GM23338 (cell line): ENCODE data around the gene DOCK6. TPM values are rescaled to one million over a fixed set of nuclear protein-coding genes. Genes with fewer than 3 reads are reported as not detected.

Experiments
- ATAC-seq: fragments of 200-7000 bp; cut with Tn5 transposase; 3 replicates; pipeline ENCODE4 v1.9.1; 2020
- DNase-seq: peaks from one replicate; pipeline ENCODE4 v3.0.0-alpha.2; 2015; ENCODE audit warnings: low spot score
- H2AFZ ChIP-seq: fragments of 200-600 bp; sonication (generic); 2 replicates; pipeline ENCODE4 v1.8.0; 2016; ENCODE audit warnings: antibody characterized with exemption, mild to moderate bottlenecking, moderate library complexity
- H3F3A ChIP-seq: fragments of 200-600 bp; sonication (generic); replicated peaks from 2 replicates; pipeline ENCODE4 v1.8.0; 2017; ENCODE audit warnings: antibody characterized with exemption, mixed run types, low read depth
- H3K27ac ChIP-seq: fragments of 200-600 bp; sonication (generic); 2 replicates; pipeline ENCODE4 v1.6.1; 2016; ENCODE audit warnings: low read depth
- H3K27me3 ChIP-seq: fragments of 200-600 bp; sonication (generic); 2 replicates; pipeline ENCODE4 v1.8.0; 2016; ENCODE audit warnings: mild to moderate bottlenecking, mixed run types, moderate library complexity; ENCODE audit not compliant: insufficient read depth
- H3K36me3 ChIP-seq: fragments of 200-600 bp; sonication (generic); 2 replicates; pipeline ENCODE4 v1.8.0; 2016; ENCODE audit warnings: mild to moderate bottlenecking; ENCODE audit not compliant: insufficient read depth
- H3K4me1 ChIP-seq: fragments of 200-600 bp; sonication (generic); 2 replicates; pipeline ENCODE4 v1.8.0; 2016; ENCODE audit warnings: mild to moderate bottlenecking, moderate library complexity; ENCODE audit not compliant: insufficient read depth
- H3K4me2 ChIP-seq: fragments of 200-600 bp; sonication (generic); 2 replicates; pipeline ENCODE4 v1.7.1; 2017; ENCODE audit warnings: mixed run types
- H3K4me3 ChIP-seq: fragments of 200-600 bp; sonication (generic); 2 replicates; pipeline ENCODE4 v1.6.1; 2016; ENCODE audit warnings: mixed run types
- H3K79me2 ChIP-seq: fragments of 200-600 bp; sonication (generic); replicated peaks from 2 replicates; pipeline ENCODE4 v1.8.0; 2017; ENCODE audit warnings: mild to moderate bottlenecking; ENCODE audit not compliant: insufficient read depth
- H3K9me2 ChIP-seq: fragments of 200-600 bp; sonication (generic); 2 replicates; pipeline ENCODE4 v1.8.0; 2017; ENCODE audit not compliant: insufficient read depth
- H4K20me1 ChIP-seq: fragments of 200-600 bp; sonication (generic); replicated peaks from 2 replicates; pipeline ENCODE4 v1.8.0; 2017; ENCODE audit warnings: mild to moderate bottlenecking; ENCODE audit not compliant: insufficient read depth
- H3K27ac Mint-ChIP-seq: 2 replicates; pipeline ENCODE4 v1.8.0; 2020; ENCODE audit warnings: inconsistent platforms, mild to moderate bottlenecking, moderate library complexity, mixed read lengths
- H3K27me3 Mint-ChIP-seq: 3 replicates; pipeline ENCODE4 v1.8.0; 2022; ENCODE audit warnings: low read depth, mild to moderate bottlenecking, moderate library complexity, mixed read lengths, inconsistent platforms; ENCODE audit not compliant: insufficient read depth, poor library complexity
- H3K36me3 Mint-ChIP-seq: 3 replicates; pipeline ENCODE4 v1.8.0; 2021; ENCODE audit warnings: low read depth, mild to moderate bottlenecking, inconsistent platforms, moderate library complexity, mixed read lengths
- H3K4me1 Mint-ChIP-seq: 3 replicates; pipeline ENCODE4 v1.8.0; 2020; ENCODE audit warnings: mild to moderate bottlenecking, inconsistent platforms, mixed read lengths
- H3K4me3 Mint-ChIP-seq: 3 replicates; pipeline ENCODE4 v1.8.0; 2021; ENCODE audit warnings: moderate library complexity, mild to moderate bottlenecking, inconsistent platforms, mixed read lengths
- H3K9me3 Mint-ChIP-seq: 3 replicates; pipeline ENCODE4 v1.8.0; 2020; ENCODE audit warnings: moderate library complexity, mild to moderate bottlenecking, inconsistent platforms, mixed read lengths
- CREB1 ChIP-seq: fragments of 250-450 bp; sonication (Bioruptor Pico); IDR thresholded peaks from 2 replicates; pipeline ENCODE4 v1.5.0; 2020; ENCODE audit warnings: low read depth, mild to moderate bottlenecking, moderate library complexity
- CTCF ChIP-seq, 2 experiments: fragments of 200-600 bp in 1 of 2; sonication (generic) in 1 of 2; conservative IDR thresholded peaks; 2 replicates each; pipeline versions ENCODE4 v1.5.1 to v1.6.1; 2016 to 2017; ENCODE audit warnings: antibody characterized with exemption in 2 of 2, low read depth in 2 of 2, mild to moderate bottlenecking in 2 of 2, moderate library complexity in 1 of 2
- EZH2 ChIP-seq: fragments of 200-600 bp; sonication (generic); IDR thresholded peaks from one replicate; pipeline ENCODE4 v1.8.0; 2017; ENCODE audit warnings: antibody characterized with exemption, mild to moderate bottlenecking, low read depth; ENCODE audit not compliant: unreplicated experiment
- EZH2phosphoT487 ChIP-seq: fragments of 200-600 bp; sonication (generic); IDR thresholded peaks from one replicate; pipeline ENCODE4 v1.8.1; 2018; ENCODE audit warnings: antibody characterized with exemption; ENCODE audit not compliant: unreplicated experiment
- STAT1 ChIP-seq: IDR thresholded peaks from one replicate; pipeline ENCODE4 v1.6.1; 2016; ENCODE audit warnings: antibody characterized with exemption; ENCODE audit not compliant: unreplicated experiment
- ZNF114 ChIP-seq: fragments of 250-450 bp; sonication (Bioruptor Pico); IDR thresholded peaks from 2 replicates; pipeline ENCODE4 v1.5.0; 2020; ENCODE audit warnings: mild to moderate bottlenecking, moderate library complexity
- ZNF331 ChIP-seq: fragments of 250-450 bp; sonication (Bioruptor Pico); IDR thresholded peaks from 2 replicates; pipeline ENCODE4 v1.5.0; 2020; ENCODE audit warnings: low read depth, mild to moderate bottlenecking, moderate library complexity
- polyA plus RNA-seq: library from polyadenylated mRNA; unstranded; fragments of >200 nt; fragmentation: Nextera tagmentation; extraction: Ambion mirVana; gene quantifications from 2 replicates; pipeline ENCODE4 v1.2.1, GENCODE V29; 2016
- total RNA-seq: library from RNA; depleted of rRNA; stranded (reverse); fragments of >200 nt; shearing (Covaris generic); gene quantifications from 2 replicates; pipeline ENCODE4 v1.2.3, GENCODE V29; 2014
- TF ChIP-seq, protein P1 (sequence below): fragments of 250-450 bp; sonication (Bioruptor Pico); IDR thresholded peaks from 2 replicates; pipeline ENCODE4 v1.5.0; 2020; ENCODE audit warnings: mild to moderate bottlenecking, moderate library complexity
- TF ChIP-seq, protein P2 (sequence below): IDR thresholded peaks from 2 replicates; pipeline ENCODE4 v1.6.1; 2016; ENCODE audit warnings: antibody characterized with exemption
- TF ChIP-seq, protein P3 (sequence below): IDR thresholded peaks from one replicate; pipeline ENCODE4 v1.6.1; 2018; ENCODE audit warnings: antibody characterized with exemption; ENCODE audit not compliant: unreplicated experiment

Gene DOCK6
- total and polyA plus RNA-seq, 2 experiments from 2014 or later, result 34.6 to 49.0 TPM

DNA sequence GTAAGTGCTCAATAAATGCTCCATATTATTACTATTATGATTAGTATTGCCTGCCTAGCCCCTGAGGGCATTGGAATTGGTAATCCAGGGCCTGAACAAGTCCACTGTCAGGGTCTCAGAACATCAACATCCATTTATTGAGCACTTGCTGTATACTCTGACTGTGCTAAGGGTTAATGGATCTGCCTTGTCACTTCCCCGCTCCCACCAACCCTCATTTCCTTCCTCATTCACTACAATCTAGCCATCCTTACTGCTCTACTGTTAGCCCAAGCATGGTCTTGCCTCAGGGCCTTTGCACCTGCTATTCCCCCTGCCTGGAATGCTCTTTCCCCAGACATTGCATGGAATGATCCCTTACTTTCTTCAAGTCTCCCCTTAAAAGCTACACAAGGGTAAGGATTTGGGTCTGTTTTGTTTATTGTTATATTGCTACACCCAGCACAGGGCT lies 35.6 kb downstream of the DOCK6 start:
- Histone ChIP-seq H3K4me1 (0 out of 2 replicates have a peak, but pooled peaks cover 3% of the 10 kb centered on the region), H3K27ac (no peak overlapping the region), H2AFZ (no peak overlapping the region), H3K36me3 (peaks cover under 1% of the 10 kb centered on the region; the same call in 1 of the 2 replicates), H4K20me1 (no peaks in the 10 kb centered on the region; the same call in 1 of the 2 replicates), H3K9me2 (no peaks in the 10 kb centered on the region), H3K4me2 (no peak overlapping the region), H3K27me3 (no peaks in the 10 kb centered on the region), H3K4me3 (no peak overlapping the region), H3F3A (peaks cover 7% of the 10 kb centered on the region), H3K79me2 (no peaks in the 10 kb centered on the region)
- TF ChIP-seq CREB1 (CRISPR knock-in tag) (no peak), EZH2 (no peak), ZNF114 (CRISPR knock-in tag) (no peak), STAT1 (no peak), EZH2phosphoT487 (no peak), ZNF331 (CRISPR knock-in tag) (no peak), CTCF (conservative IDR thresholded peaks at IDR 0.05; ENCODE audit: low read depth in 2 of 2) (no peak)
- TF ChIP-seq, protein P1, sequence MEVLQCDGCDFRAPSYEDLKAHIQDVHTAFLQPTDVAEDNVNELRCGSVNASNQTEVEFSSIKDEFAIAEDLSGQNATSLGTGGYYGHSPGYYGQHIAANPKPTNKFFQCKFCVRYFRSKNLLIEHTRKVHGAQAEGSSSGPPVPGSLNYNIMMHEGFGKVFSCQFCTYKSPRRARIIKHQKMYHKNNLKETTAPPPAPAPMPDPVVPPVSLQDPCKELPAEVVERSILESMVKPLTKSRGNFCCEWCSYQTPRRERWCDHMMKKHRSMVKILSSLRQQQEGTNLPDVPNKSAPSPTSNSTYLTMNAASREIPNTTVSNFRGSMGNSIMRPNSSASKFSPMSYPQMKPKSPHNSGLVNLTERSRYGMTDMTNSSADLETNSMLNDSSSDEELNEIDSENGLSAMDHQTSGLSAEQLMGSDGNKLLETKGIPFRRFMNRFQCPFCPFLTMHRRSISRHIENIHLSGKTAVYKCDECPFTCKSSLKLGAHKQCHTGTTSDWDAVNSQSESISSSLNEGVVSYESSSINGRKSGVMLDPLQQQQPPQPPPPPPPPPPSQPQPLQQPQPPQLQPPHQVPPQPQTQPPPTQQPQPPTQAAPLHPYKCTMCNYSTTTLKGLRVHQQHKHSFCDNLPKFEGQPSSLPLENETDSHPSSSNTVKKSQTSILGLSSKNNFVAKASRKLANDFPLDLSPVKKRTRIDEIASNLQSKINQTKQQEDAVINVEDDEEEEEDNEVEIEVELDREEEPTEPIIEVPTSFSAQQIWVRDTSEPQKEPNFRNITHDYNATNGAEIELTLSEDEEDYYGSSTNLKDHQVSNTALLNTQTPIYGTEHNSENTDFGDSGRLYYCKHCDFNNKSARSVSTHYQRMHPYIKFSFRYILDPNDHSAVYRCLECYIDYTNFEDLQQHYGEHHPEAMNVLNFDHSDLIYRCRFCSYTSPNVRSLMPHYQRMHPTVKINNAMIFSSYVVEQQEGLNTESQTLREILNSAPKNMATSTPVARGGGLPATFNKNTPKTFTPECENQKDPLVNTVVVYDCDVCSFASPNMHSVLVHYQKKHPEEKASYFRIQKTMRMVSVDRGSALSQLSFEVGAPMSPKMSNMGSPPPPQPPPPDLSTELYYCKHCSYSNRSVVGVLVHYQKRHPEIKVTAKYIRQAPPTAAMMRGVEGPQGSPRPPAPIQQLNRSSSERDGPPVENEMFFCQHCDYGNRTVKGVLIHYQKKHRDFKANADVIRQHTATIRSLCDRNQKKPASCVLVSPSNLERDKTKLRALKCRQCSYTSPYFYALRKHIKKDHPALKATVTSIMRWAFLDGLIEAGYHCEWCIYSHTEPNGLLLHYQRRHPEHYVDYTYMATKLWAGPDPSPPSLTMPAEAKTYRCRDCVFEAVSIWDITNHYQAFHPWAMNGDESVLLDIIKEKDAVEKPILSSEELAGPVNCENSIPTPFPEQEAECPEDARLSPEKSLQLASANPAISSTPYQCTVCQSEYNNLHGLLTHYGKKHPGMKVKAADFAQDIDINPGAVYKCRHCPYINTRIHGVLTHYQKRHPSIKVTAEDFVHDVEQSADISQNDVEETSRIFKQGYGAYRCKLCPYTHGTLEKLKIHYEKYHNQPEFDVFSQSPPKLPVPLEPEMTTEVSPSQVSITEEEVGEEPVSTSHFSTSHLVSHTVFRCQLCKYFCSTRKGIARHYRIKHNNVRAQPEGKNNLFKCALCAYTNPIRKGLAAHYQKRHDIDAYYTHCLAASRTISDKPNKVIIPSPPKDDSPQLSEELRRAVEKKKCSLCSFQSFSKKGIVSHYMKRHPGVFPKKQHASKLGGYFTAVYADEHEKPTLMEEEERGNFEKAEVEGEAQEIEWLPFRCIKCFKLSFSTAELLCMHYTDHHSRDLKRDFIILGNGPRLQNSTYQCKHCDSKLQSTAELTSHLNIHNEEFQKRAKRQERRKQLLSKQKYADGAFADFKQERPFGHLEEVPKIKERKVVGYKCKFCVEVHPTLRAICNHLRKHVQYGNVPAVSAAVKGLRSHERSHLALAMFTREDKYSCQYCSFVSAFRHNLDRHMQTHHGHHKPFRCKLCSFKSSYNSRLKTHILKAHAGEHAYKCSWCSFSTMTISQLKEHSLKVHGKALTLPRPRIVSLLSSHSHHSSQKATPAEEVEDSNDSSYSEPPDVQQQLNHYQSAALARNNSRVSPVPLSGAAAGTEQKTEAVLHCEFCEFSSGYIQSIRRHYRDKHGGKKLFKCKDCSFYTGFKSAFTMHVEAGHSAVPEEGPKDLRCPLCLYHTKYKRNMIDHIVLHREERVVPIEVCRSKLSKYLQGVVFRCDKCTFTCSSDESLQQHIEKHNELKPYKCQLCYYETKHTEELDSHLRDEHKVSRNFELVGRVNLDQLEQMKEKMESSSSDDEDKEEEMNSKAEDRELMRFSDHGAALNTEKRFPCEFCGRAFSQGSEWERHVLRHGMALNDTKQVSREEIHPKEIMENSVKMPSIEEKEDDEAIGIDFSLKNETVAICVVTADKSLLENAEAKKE (CRISPR knock-in tag), result no peak
- TF ChIP-seq, protein P2, sequence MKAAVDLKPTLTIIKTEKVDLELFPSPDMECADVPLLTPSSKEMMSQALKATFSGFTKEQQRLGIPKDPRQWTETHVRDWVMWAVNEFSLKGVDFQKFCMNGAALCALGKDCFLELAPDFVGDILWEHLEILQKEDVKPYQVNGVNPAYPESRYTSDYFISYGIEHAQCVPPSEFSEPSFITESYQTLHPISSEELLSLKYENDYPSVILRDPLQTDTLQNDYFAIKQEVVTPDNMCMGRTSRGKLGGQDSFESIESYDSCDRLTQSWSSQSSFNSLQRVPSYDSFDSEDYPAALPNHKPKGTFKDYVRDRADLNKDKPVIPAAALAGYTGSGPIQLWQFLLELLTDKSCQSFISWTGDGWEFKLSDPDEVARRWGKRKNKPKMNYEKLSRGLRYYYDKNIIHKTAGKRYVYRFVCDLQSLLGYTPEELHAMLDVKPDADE, result no peak
- TF ChIP-seq, protein P3, sequence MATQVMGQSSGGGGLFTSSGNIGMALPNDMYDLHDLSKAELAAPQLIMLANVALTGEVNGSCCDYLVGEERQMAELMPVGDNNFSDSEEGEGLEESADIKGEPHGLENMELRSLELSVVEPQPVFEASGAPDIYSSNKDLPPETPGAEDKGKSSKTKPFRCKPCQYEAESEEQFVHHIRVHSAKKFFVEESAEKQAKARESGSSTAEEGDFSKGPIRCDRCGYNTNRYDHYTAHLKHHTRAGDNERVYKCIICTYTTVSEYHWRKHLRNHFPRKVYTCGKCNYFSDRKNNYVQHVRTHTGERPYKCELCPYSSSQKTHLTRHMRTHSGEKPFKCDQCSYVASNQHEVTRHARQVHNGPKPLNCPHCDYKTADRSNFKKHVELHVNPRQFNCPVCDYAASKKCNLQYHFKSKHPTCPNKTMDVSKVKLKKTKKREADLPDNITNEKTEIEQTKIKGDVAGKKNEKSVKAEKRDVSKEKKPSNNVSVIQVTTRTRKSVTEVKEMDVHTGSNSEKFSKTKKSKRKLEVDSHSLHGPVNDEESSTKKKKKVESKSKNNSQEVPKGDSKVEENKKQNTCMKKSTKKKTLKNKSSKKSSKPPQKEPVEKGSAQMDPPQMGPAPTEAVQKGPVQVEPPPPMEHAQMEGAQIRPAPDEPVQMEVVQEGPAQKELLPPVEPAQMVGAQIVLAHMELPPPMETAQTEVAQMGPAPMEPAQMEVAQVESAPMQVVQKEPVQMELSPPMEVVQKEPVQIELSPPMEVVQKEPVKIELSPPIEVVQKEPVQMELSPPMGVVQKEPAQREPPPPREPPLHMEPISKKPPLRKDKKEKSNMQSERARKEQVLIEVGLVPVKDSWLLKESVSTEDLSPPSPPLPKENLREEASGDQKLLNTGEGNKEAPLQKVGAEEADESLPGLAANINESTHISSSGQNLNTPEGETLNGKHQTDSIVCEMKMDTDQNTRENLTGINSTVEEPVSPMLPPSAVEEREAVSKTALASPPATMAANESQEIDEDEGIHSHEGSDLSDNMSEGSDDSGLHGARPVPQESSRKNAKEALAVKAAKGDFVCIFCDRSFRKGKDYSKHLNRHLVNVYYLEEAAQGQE, result no peak
- no peak overlapping the region for H3K4me3 Mint-ChIP-seq
- DNase-seq (no peak), ATAC-seq (no peak)
- no peaks in the 10 kb centered on the region; the same call in 1 of the 3 replicates for H3K9me3 Mint-ChIP-seq
- H3K27me3 Mint-ChIP-seq, result peaks cover 13% of the 10 kb centered on the region
- H3K27ac Mint-ChIP-seq, result no peak overlapping the region
- peaks cover 31% of the 10 kb centered on the region for H3K36me3 Mint-ChIP-seq
- H3K4me1 Mint-ChIP-seq, result peaks cover 3% of the 10 kb centered on the region; the same call in 1 of the 3 replicates
